Effector memory CD4-positive, alpha-beta T cell (primary cell): ENCODE data around the gene CLIC3.

Experiments
- DNase-seq, 3 donors: peaks; one replicate each; pipeline ENCODE4 v3.0.0-alpha.2; 2020
- H3K27ac ChIP-seq: 2 replicates; pipeline ENCODE4 v1.7.0; 2013; ENCODE audit warnings: mild to moderate bottlenecking, low read length, moderate library complexity; ENCODE audit not compliant: insufficient read depth, poor library complexity, severe bottlenecking
- H3K27me3 ChIP-seq: replicated peaks from 2 replicates; pipeline ENCODE4 v1.7.0; 2013; ENCODE audit warnings: mild to moderate bottlenecking, low read length; ENCODE audit not compliant: insufficient read depth, control insufficient read depth, poor library complexity, severe bottlenecking
- H3K36me3 ChIP-seq: 2 replicates; pipeline ENCODE4 v1.7.0; 2013; ENCODE audit warnings: mild to moderate bottlenecking, low read length, moderate library complexity; ENCODE audit not compliant: control insufficient read depth, insufficient read depth
- H3K4me1 ChIP-seq: 2 replicates; pipeline ENCODE4 v1.7.0; 2013; ENCODE audit warnings: low read length, mild to moderate bottlenecking; ENCODE audit not compliant: control insufficient read depth, insufficient read depth, poor library complexity, severe bottlenecking
- H3K4me3 ChIP-seq: 2 replicates; pipeline ENCODE4 v1.7.0; 2013; ENCODE audit warnings: low read length, low read depth, mild to moderate bottlenecking; ENCODE audit not compliant: insufficient read depth, poor library complexity, severe bottlenecking
- H3K9me3 ChIP-seq: 2 replicates; pipeline ENCODE4 v1.7.0; 2013; ENCODE audit warnings: mild to moderate bottlenecking, low read length, moderate library complexity; ENCODE audit not compliant: control insufficient read depth

CLIC3 gene

DNA sequence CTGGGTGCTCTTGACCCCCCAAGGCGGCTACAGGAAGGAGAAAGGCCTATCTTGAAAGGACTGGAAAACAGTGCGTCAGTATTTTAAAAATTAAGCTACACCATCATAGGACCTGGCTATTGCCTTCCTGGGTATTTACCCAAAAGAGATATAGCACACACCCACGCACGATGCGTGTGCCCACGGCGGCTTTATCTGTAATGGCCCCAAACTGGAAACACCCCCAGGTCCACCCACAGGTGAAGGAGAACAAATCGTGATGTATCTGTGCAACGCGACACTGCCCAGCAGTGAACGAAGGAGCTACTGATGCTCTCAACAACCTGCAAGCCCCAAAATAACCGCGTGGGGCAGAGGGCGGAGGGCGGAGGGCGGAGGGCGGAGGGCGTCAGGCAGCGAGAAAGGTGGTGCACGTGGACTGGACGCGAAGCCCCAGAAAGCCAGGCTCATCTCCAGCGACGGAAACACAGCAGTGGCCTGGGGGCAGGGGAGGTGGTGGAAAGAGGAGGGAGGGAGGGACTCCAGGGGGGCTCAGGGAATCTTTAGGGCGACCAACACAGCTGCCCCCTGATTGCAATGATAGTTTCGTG lies 31.4 kb downstream of the CLIC3 start:
- Histone ChIP-seq H3K9me3 (no peaks in the 10 kb centered on the region), H3K4me3 (no peak overlapping the region), H3K27ac (peak overlapping the region; percentile 18), H3K27me3 (no peaks in the 10 kb centered on the region), H3K4me1 (peaks cover 49% of the 10 kb centered on the region), H3K36me3 (no peaks in the 10 kb centered on the region)
- DNase-seq = no peak

DNA sequence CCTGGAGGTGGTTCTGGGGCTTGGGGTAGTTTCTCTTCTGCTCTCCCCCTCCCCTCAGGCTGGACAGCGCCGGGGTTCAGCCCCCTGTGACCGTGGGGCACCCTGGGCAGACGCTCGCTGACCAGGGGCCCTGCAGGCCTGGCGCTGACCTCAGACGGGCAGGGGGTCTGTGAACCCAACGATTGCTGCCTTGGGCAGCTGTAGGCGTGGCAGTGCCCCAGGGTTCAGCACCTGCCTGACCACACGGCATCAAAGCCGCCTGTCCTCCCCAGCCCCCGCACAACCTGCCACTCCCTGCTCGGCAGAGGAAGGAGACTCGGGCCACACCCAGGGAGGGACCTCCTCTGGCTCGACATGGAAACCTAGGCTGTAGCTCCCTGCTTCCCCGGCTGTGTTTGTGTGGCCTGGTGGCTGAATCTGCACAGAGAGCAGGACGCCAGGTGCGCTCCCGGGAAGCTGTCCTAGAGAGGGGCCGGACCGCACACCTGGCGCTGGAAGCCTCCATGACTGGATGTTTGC lies 32.1 kb downstream of the CLIC3 start:
- Histone ChIP-seq H3K4me1 (peaks cover 56% of the 10 kb centered on the region), H3K9me3 (no peaks in the 10 kb centered on the region), H3K27ac (peak overlapping the region; percentile 18), H3K4me3 (no peak overlapping the region), H3K27me3 (no peaks in the 10 kb centered on the region), H3K36me3 (no peaks in the 10 kb centered on the region)
- DNase-seq = no peak

DNA sequence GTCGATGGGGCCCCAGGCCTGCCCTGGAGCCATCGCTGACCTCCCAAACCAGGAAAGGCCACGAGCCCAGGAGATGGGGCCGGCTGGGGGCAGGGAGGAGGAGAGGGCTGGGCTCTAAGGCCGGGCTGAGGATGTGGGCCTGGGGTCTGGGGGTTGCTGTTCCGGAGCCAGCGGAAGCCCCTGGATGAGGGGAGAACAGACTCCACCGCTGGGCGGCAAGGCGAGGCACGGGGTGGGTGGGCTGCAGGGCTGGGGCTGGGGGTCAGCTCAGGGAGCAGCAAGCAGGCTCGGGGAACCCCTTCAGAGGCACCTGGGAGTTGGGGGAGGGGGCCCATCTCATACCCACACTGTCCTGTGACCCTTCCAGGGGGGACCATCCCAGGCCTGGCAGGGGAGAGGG lies 32.6 kb downstream of the CLIC3 start:
- Histone ChIP-seq H3K9me3 (no peaks in the 10 kb centered on the region), H3K4me3 (no peak overlapping the region), H3K4me1 (peaks cover 61% of the 10 kb centered on the region), H3K27ac (peak overlapping the region; percentile 18), H3K36me3 (no peaks in the 10 kb centered on the region), H3K27me3 (no peaks in the 10 kb centered on the region)
- no peak for DNase-seq

DNA sequence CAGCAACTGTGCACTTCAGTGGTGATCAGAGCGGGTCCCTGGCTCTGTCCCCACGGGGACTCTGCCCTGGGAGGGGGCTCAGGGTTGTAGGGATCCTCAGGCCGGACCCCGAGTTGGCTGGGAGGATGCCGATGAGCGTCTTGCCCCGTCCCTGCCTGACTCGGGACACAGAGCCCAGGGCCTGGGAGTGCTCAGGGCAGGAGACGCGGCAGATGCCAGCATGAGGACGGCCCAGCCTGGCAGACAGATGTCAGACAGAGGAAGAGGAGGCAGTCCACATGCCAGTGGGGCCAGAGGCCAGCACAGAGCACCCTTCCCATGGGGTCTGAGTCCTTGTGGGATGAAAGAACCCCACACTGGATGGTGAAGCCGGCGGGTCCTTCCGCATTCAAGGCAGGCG lies 33.0 kb downstream of the CLIC3 start:
- no peaks in the 10 kb centered on the region for H3K36me3 ChIP-seq
- H3K27me3 ChIP-seq = no peaks in the 10 kb centered on the region
- H3K4me1 ChIP-seq = peaks cover 61% of the 10 kb centered on the region
- H3K9me3 ChIP-seq = no peaks in the 10 kb centered on the region
- no peak overlapping the region for H3K4me3 ChIP-seq
- DNase-seq = no peak
- H3K27ac ChIP-seq = no peak overlapping the region

DNA sequence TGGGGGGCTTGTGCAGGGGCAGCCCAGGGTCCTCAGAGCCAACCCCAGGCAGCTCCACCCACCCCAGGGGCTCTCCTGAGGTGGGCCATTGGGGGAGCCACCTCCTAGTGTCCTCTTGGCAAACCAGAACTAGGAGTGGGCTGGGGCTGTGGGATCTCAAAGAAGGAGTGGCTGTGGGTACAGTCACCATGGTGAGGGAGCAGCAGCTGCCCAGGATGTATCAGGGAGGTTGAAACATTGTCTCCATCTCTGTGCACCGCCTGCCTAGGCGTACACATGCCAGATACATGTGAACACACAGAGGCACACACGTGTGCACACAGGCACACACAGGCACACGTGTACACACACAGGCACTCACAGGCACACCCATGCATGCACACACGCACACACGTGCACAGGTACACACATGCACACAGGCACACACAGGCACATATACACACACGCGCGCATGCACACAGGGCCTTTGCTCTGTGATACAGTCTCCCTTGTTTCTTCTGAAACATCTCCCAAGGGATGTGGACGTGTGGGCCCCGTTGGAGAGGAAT lies 33.6 kb downstream of the CLIC3 start:
- DNase-seq = no peak
- Histone ChIP-seq H3K36me3 (no peaks in the 10 kb centered on the region), H3K4me3 (no peak overlapping the region), H3K27ac (no peak overlapping the region), H3K27me3 (no peaks in the 10 kb centered on the region), H3K9me3 (no peaks in the 10 kb centered on the region), H3K4me1 (peaks cover 61% of the 10 kb centered on the region)

DNA sequence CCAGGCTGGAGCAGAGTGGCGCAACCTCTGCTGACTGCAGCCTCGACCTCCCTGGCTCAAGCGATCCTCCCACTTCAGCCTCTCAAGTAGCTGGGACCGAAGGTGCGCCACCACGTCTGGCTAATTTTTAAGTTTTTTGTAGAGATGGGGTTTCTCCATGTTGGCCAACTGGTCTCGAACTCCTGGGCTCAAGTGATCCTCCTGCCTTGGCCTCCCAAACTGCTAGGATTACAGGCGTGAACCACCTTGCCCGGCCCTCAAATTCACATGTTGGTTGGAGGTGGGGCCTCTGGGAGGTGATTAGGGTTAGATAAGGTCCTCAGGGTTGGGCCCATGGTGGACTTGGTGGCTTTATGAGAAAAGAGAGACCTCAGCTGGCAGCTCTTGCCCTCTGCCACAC lies 34.2 kb downstream of the CLIC3 start:
- Histone ChIP-seq H3K27ac (no peak overlapping the region), H3K9me3 (no peaks in the 10 kb centered on the region), H3K27me3 (no peaks in the 10 kb centered on the region), H3K4me1 (peaks cover 61% of the 10 kb centered on the region), H3K4me3 (no peak overlapping the region), H3K36me3 (no peaks in the 10 kb centered on the region)
- DNase-seq = no peak

DNA sequence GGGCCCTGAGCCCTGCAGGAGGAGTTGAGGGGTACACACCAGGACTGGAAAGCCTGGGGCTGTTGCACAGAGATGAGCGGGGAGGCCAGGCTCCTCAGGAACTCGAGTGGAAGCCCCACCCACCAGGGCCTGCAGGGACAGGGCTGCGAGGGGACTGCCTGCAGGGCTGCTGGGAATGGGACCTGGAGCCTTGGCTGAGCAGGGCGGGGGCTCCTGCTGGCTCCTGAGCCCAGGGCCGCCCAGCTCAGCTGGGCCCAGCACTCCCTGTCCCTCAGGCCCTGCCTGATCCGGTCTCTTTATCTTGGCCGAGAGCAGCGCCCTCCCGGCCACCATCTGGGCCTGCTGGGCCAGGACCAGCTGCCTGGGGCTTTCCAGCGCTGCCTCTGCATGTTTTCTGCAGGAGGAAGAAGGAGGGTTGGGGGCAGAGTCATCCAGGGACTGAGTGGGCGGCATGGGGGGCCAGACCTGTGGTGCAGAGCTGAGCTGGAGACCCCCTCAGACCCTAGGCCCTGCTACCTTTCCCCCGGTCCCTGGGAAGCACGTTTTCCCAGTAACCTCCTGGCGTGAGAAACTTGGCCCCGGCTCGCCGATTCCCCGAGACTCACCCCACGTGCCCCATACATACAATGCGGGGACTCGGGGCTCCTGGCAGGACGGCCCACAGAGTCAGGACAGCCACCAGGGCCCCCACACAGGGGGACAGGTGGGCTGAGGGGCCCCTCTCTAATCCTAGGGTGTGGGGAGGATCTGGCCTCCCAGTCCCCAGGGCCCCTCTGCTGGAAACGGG lies 34.9 kb downstream of the CLIC3 start:
- Histone ChIP-seq H3K4me3 (no peak overlapping the region), H3K36me3 (no peaks in the 10 kb centered on the region), H3K27ac (no peak overlapping the region), H3K27me3 (no peaks in the 10 kb centered on the region), H3K9me3 (no peaks in the 10 kb centered on the region), H3K4me1 (peaks cover 61% of the 10 kb centered on the region)
- no peak for DNase-seq

DNA sequence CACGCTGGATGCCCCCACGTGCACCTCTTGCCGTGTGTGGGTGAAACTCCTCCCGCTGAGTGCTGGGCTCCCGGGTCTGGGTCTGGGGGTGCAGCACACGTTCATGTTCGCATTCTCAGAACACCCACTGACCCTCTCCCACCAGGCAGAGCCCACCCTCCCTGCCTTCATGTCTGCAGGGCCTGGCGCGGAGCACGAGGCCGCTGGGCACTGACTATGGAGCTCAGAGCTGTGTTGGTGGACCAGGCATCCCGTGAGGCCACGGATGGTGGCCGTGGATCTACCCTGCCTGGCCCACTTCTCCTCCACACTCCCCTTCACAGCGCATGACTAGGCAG lies 35.5 kb downstream of the CLIC3 start:
- no peak for DNase-seq
- no peak overlapping the region for H3K4me3 ChIP-seq
- H3K27me3 ChIP-seq = no peaks in the 10 kb centered on the region
- no peaks in the 10 kb centered on the region for H3K36me3 ChIP-seq
- peaks cover 56% of the 10 kb centered on the region for H3K4me1 ChIP-seq
- H3K27ac ChIP-seq = no peak overlapping the region
- no peaks in the 10 kb centered on the region for H3K9me3 ChIP-seq

DNA sequence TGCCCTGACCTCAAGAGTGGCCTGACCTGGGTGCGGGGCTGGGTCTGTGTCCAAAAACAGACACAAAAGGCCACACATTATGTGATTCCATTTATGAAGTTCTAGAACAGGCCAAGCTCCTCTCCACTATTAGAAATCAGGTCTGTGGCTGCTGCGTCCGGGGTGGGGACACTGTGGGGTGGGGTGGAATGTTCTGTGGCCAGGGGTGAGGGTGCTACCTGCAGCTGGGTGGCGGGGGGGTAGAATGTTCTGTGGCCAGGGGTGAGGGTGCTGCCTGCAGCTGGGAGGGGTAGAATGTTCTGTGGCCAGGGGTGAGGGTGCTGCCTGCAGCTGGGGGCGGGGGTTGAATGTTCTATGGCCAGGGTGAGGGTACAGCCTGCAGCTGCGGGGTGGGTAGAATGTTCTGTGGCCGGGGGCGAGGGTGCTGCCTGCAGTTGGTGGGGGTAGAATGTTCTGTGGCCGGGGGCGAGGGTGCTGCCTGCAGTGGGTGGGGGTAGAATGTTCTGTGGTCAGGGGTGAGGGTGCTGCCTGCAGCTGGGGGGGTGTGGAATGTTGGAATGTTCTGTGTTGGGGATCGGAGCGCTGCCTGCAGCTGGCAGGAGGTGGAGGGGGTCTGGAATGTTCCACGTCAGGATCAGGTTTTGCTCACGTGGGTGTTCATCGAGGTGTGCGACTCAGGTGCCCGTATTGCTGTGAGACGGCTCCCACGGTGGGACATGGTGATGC lies 36.0 kb downstream of the CLIC3 start:
- Histone ChIP-seq H3K4me3 (no peak overlapping the region), H3K27me3 (no peaks in the 10 kb centered on the region), H3K9me3 (no peaks in the 10 kb centered on the region), H3K36me3 (no peaks in the 10 kb centered on the region), H3K27ac (peak overlapping the region; percentile 21), H3K4me1 (peaks cover 52% of the 10 kb centered on the region)
- peak in 2 of 3 donors; percentile 15 to 28 for DNase-seq
